SJSA1 (cell line): ENCODE results near the gene CTCFL. TPM values are rescaled to one million over a fixed set of nuclear protein-coding genes. Genes with fewer than 3 reads are reported as not detected.
"Not testable (repeated sequence)": the region's sequence is repeated elsewhere in the genome, so short reads cannot be mapped to it uniquely, and the experiment has no call there.

Experiments used
- DNase-seq, 2 experiments: peaks; one replicate each; pipeline ENCODE4 v3.0.0-alpha.2; 2015 to 2020; ENCODE audit warnings: low spot score in 2 of 2, low read depth in 1 of 2
- H3K27ac ChIP-seq: fragments of 250-450 bp; sonication (Bioruptor Pico); 2 replicates; pipeline ENCODE4 v1.5.1; 2020; ENCODE audit warnings: mild to moderate bottlenecking, moderate library complexity
- H3K27me3 ChIP-seq: fragments of 250-450 bp; sonication (Bioruptor Pico); replicated peaks from 2 replicates; pipeline ENCODE4 v1.5.1; 2020; ENCODE audit warnings: mild to moderate bottlenecking, moderate library complexity
- H3K36me3 ChIP-seq: fragments of 250-450 bp; sonication (Bioruptor Pico); 2 replicates; pipeline ENCODE4 v1.5.1; 2020; ENCODE audit warnings: mild to moderate bottlenecking
- H3K4me1 ChIP-seq: fragments of 250-450 bp; sonication (Bioruptor Pico); replicated peaks from 2 replicates; pipeline ENCODE4 v1.6.1; 2021; ENCODE audit warnings: mild to moderate bottlenecking
- H3K4me3 ChIP-seq: fragments of 250-450 bp; sonication (Bioruptor Pico); 2 replicates; pipeline ENCODE4 v1.5.1; 2020; ENCODE audit warnings: mild to moderate bottlenecking
- H3K9me3 ChIP-seq: fragments of 250-450 bp; sonication (Bioruptor Pico); replicated peaks from 2 replicates; pipeline ENCODE4 v1.5.1; 2020; ENCODE audit warnings: mild to moderate bottlenecking
- total RNA-seq: library from RNA; depleted of rRNA; stranded (reverse); fragments of >200 nt; shearing (Covaris generic); gene quantifications from 2 replicates; pipeline ENCODE4 v1.2.3, GENCODE V29; 2014

The CTCFL gene
- total RNA-seq, 1 experiment from 2014 or later = not detected

GRCh38 chr20:57472474-57472873 lies 52.5 kb downstream of the CTCFL start:
- H3K4me1 ChIP-seq = peaks cover 22% of the 10 kb centered on the region
- not testable (repeated sequence) for H3K27ac ChIP-seq, H3K9me3 ChIP-seq, H3K4me3 ChIP-seq, DNase-seq, H3K27me3 ChIP-seq, H3K36me3 ChIP-seq

- peaks cover 22% of the 10 kb centered on the region for H3K4me1 ChIP-seq
- H3K27ac ChIP-seq = no peak overlapping the region
- no peak overlapping the region for H3K4me3 ChIP-seq
- no peak for DNase-seq
- no peaks in the 10 kb centered on the region for H3K27me3 ChIP-seq
- no peaks in the 10 kb centered on the region for H3K9me3 ChIP-seq
- H3K36me3 ChIP-seq = no peaks in the 10 kb centered on the region
Observed at GRCh38 chr20:57471496-57472372, 53.2 kb downstream of the CTCFL start.

- Histone ChIP-seq H3K9me3 (no peaks in the 10 kb centered on the region), H3K27ac (no peak overlapping the region), H3K4me3 (no peak overlapping the region), H3K36me3 (no peaks in the 10 kb centered on the region), H3K4me1 (peaks cover 17% of the 10 kb centered on the region), H3K27me3 (no peaks in the 10 kb centered on the region)
- no peak for DNase-seq
Observed at GRCh38 chr20:57470666-57471495, 54.1 kb downstream of the CTCFL start.

DNA sequence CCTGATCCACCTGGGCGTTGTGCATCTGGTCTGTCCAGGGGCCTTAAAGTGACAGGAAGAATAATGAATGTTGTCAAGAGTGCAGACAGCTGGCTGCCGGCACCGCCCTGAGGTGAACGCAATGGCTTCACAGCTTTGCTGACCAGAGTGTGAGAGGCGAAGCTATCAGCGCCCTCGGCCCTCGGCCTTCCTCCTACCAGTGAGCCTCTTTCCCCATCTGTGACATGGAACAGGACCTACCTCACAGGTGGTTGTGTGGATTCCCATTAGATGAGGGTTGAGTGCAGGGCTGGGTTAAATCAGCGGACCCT lies 54.8 kb downstream of the CTCFL start:
- peaks cover 10% of the 10 kb centered on the region for H3K4me1 ChIP-seq
- no peaks in the 10 kb centered on the region for H3K27me3 ChIP-seq
- H3K4me3 ChIP-seq = no peak overlapping the region
- H3K36me3 ChIP-seq = no peaks in the 10 kb centered on the region
- H3K9me3 ChIP-seq = no peaks in the 10 kb centered on the region
- DNase-seq = no peak
- no peak overlapping the region for H3K27ac ChIP-seq

DNA sequence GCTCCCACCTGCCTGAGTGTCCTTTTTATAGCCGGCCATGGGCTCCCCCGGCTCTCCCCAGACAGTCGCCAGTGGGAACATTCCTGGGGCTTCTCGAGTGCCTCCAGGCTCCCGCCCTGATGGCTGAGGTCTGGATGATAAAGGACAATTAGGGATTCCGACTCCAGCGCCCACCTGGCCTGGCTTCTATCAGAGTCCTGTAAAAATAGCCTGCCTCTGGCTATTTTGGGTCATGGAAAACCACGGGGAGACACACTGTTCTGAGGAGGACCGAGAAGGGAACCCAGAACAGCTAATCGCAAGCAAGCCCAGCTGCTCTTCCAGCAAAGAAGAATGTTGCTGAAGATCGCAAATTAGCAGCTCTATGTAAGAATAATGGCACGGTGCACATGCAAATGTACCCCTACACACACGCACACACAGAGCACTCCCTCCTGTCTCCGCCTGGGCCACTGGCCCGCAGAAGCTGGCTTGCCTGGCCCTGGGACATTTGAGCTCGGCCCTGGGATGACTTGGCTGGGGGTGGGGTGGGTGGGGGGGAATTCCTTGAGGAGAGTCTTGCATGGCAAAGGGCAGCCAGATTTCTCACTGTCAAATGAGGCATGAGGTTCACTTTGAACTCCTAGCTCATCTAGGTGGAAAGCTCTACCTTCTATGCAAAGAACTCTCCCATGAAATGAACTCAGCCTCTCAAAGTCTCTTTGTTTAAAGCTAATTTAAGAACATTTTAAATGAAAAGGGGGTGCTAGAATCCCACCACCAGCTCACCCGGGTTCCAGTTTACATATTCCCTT lies 55.3 kb downstream of the CTCFL start:
- H3K36me3 ChIP-seq = no peaks in the 10 kb centered on the region
- H3K27me3 ChIP-seq = no peaks in the 10 kb centered on the region
- no peak overlapping the region for H3K4me3 ChIP-seq
- H3K9me3 ChIP-seq = no peaks in the 10 kb centered on the region; the same call in 1 of the 2 replicates
- DNase-seq = no peak
- H3K4me1 ChIP-seq = peaks cover 5% of the 10 kb centered on the region
- H3K27ac ChIP-seq = no peak overlapping the region

GRCh38 chr20:57468523-57469417 lies 56.2 kb downstream of the CTCFL start:
- no peak overlapping the region for H3K4me3 ChIP-seq
- H3K9me3 ChIP-seq = no peaks in the 10 kb centered on the region; the same call in 1 of the 2 replicates
- 0 out of 2 replicates have a peak, but pooled peaks cover 3% of the 10 kb centered on the region for H3K4me1 ChIP-seq
- no peak overlapping the region for H3K27ac ChIP-seq
- DNase-seq = no peak
- no peaks in the 10 kb centered on the region for H3K27me3 ChIP-seq
- H3K36me3 ChIP-seq = no peaks in the 10 kb centered on the region

GRCh38 chr20:57467742-57468141 lies 57.2 kb downstream of the CTCFL start:
- no peaks in the 10 kb centered on the region; the same call in 1 of the 2 replicates for H3K9me3 ChIP-seq
- no peak for DNase-seq

GRCh38 chr20:57465943-57466342 lies 59.0 kb downstream of the CTCFL start:
- H3K36me3 ChIP-seq = no peaks in the 10 kb centered on the region
- H3K27me3 ChIP-seq = no peaks in the 10 kb centered on the region
- H3K27ac ChIP-seq = no peak overlapping the region
- DNase-seq = no peak
- no peaks in the 10 kb centered on the region; the same call in 1 of the 2 replicates for H3K9me3 ChIP-seq
- H3K4me3 ChIP-seq = no peak overlapping the region
- no peaks in the 10 kb centered on the region for H3K4me1 ChIP-seq

More at GRCh38 chr20:57467742-57468141, 57.2 kb downstream of the CTCFL start:
- no peaks in the 10 kb centered on the region for H3K4me1 ChIP-seq
- H3K27ac ChIP-seq = no peak overlapping the region
- no peak overlapping the region for H3K4me3 ChIP-seq
- no peaks in the 10 kb centered on the region for H3K27me3 ChIP-seq
- no peaks in the 10 kb centered on the region for H3K36me3 ChIP-seq

DNA sequence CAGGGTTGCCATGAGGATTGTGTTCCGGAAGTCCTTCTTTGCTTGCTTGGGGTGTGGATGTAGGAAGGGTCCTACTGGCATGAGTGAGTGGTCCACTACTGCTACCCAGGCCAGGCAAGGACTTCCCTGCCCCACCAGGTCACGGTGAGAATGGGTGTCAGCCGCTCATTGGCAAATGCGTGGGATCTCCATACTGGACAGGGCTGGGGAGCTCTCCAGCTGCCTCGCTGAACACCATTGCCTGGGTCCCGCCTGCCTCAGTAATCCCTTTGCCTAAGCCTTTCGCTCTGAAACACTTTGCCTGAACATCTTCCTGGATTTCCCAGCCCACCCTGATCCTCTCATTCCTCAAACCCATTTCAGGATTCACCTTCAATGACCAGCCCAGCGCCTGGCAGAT lies 59.5 kb downstream of the CTCFL start:
- no peak overlapping the region for H3K4me3 ChIP-seq
- H3K36me3 ChIP-seq = no peaks in the 10 kb centered on the region
- no peaks in the 10 kb centered on the region for H3K27me3 ChIP-seq
- no peaks in the 10 kb centered on the region for H3K4me1 ChIP-seq
- H3K9me3 ChIP-seq = no peaks in the 10 kb centered on the region; the same call in 1 of the 2 replicates
- H3K27ac ChIP-seq = no peak overlapping the region
- DNase-seq = no peak

- Histone ChIP-seq H3K4me3 (no peak overlapping the region), H3K27me3 (no peaks in the 10 kb centered on the region), H3K36me3 (no peaks in the 10 kb centered on the region), H3K4me1 (no peaks in the 10 kb centered on the region), H3K9me3 (no peaks in the 10 kb centered on the region; the same call in 1 of the 2 replicates), H3K27ac (no peak overlapping the region)
- no peak for DNase-seq
Observed at GRCh38 chr20:57464642-57465211, 60.2 kb downstream of the CTCFL start.

DNA sequence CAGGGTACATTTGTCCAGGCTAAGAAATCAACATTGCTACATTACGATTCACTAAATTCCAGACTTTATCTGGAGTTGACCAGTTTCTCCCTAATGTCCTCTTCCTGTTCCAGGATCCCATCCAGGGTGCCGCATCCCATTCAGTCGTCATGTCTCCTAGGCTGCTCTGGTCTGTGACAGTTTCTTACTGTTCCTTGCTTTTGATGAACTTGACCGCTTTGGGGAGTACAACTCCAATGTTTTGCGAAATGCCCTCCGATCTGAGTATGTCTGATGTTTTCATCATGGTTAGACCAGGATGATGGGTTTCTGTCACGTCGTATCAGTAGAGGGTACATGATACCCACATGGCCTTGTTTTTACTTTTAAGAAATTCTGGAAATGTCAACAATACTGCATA lies 62.2 kb downstream of the CTCFL start:
- Histone ChIP-seq H3K36me3 (no peaks in the 10 kb centered on the region), H3K4me3 (no peak overlapping the region), H3K27ac (no peak overlapping the region), H3K9me3 (no peaks in the 10 kb centered on the region; the same call in none of the 2 replicates), H3K27me3 (no peaks in the 10 kb centered on the region), H3K4me1 (no peaks in the 10 kb centered on the region)
- DNase-seq = no peak

DNA sequence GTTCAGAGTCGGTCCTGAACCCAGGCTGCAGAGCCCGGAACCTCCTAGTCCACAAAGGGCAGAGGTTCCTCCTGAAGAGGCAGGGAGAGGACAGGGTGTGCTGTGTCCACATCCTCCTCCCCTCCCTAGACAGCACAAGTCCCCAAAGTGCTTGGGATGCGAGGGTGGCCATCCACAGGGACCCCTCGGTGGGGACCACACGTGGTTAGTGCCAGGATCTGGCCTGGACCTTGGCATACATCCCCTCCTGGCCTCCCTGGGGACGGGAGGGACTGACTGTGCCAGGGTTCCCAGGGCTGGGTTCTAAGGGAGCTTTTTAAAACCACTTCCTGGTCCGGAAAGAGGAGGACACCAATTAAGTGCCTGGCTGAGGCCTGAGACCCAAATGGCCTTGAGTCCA lies 63.2 kb downstream of the CTCFL start:
- Histone ChIP-seq H3K4me3 (no peak overlapping the region), H3K27ac (no peak overlapping the region), H3K36me3 (no peaks in the 10 kb centered on the region), H3K9me3 (no peaks in the 10 kb centered on the region; the same call in none of the 2 replicates), H3K27me3 (no peaks in the 10 kb centered on the region), H3K4me1 (no peaks in the 10 kb centered on the region)
- DNase-seq = no peak
